ENCODE results near the gene TUBB8.
"Not testable (repeated sequence)": the region's sequence is repeated elsewhere in the genome, so short reads cannot be mapped to it uniquely, and the experiment has no call there.

Gene TUBB8

DNA sequence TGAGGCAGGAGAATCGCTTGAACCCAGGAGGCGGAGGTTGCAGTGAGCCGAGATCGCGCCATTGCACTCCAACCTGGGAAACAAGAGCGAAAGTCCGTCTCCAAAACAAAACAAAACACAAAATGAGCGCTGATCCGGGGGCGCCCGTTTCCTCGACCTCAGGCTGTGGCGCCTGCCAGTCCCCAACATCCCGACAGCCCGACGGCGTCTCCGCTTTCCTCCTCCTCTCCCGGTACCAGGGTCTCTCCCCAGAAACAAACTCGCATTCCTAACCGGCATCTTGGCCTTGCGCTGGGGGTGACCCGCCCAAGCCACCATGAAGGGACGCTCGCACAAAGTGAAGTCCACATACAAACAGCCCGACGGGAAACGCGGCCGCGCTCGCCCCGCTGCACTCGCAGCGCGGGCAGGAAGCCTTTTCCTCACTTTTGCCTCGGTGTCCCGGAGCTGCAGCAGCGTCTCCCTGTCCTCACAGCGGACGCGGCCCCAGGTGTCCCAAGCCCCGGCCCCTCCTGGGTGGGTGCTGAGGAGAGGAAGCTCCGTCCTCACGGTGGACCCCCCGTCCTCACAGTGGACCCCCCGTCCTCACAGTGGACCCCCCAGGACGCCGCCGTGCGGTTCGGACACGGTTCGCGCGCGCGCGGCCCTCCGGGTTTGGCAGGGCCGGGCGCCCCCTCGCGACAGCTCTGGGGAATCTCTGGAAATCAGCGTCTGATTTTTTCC, 24.6 kb upstream of the TUBB8 start:
- DNase-seq (ENCODE audit: low spot score); in situ Hi-C loops (cut with MboI; ENCODE audit: low sequenced_read_pairs, unreplicated experiment): not testable (repeated sequence)
- TF ChIP-seq, protein P1, sequence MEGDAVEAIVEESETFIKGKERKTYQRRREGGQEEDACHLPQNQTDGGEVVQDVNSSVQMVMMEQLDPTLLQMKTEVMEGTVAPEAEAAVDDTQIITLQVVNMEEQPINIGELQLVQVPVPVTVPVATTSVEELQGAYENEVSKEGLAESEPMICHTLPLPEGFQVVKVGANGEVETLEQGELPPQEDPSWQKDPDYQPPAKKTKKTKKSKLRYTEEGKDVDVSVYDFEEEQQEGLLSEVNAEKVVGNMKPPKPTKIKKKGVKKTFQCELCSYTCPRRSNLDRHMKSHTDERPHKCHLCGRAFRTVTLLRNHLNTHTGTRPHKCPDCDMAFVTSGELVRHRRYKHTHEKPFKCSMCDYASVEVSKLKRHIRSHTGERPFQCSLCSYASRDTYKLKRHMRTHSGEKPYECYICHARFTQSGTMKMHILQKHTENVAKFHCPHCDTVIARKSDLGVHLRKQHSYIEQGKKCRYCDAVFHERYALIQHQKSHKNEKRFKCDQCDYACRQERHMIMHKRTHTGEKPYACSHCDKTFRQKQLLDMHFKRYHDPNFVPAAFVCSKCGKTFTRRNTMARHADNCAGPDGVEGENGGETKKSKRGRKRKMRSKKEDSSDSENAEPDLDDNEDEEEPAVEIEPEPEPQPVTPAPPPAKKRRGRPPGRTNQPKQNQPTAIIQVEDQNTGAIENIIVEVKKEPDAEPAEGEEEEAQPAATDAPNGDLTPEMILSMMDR (IDR thresholded peaks at IDR 0.05; ENCODE audit: borderline replicate concordance, control extremely low read depth, extremely low read depth, insufficient read depth, missing control alignments): peak; percentile 62

GRCh38 chr10:68156-68555, 19.1 kb upstream of the TUBB8 start:
- in situ Hi-C loops (cut with MboI; ENCODE audit: low sequenced_read_pairs, unreplicated experiment); DNase-seq (ENCODE audit: low spot score): not testable (repeated sequence)

GRCh38 chr10:49926-50325, 830 bp upstream of the TUBB8 start:
- in situ Hi-C loops (cut with MboI; ENCODE audit: low sequenced_read_pairs, unreplicated experiment); DNase-seq (ENCODE audit: low spot score): not testable (repeated sequence)

GRCh38 chr10:47864-48263, 1.2 kb downstream of the TUBB8 start:
- DNase-seq (ENCODE audit: low spot score); in situ Hi-C loops (cut with MboI; ENCODE audit: low sequenced_read_pairs, unreplicated experiment): not testable (repeated sequence)

DNA sequence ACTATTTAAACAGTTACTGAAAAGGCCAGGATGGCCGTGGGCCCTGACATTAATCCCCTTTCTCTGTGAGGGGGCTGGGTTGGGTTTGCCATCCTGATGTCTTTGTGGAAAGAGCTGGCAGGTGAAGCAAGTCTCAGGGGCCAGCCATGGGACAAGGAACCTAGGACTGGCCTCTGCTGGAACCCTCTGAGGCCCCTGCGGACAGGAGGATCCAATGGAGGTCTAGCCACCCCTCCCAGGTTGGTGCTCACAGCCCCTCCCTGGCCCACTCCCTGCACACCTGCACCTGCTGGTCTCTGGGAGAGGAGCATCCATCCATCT, 35.8 kb downstream of the TUBB8 start:
- DNase-seq (ENCODE audit: low spot score); in situ Hi-C loops (cut with MboI; ENCODE audit: low sequenced_read_pairs, unreplicated experiment): not testable (repeated sequence)

GRCh38 chr10:12444-13314, 36.4 kb downstream of the TUBB8 start:
- in situ Hi-C loops (cut with MboI; ENCODE audit: low sequenced_read_pairs, unreplicated experiment); DNase-seq (ENCODE audit: low spot score): not testable (repeated sequence)

DNA sequence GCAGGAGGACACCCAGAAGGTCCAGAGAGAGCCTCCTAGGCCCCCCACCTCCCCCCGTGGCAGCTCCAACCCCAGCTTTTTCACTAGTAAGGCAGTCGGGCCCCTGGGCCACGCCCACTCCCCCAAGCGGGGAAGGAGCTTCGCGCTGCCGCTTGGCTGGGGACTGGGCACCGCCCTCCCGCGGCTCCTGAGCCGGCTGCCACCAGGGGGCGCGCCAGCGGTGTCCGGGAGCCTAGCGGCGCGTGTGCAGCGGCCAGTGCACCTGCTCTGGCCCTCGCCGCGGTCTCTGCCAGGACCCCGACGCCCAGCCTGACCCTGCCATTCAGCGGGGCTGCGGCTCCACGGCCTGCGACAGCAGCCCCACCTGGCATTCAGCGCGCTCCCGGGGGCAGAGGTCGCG, 37.8 kb downstream of the TUBB8 start:
- in situ Hi-C loops (cut with MboI; ENCODE audit: low sequenced_read_pairs, unreplicated experiment); DNase-seq (ENCODE audit: low spot score): not testable (repeated sequence)

DNA sequence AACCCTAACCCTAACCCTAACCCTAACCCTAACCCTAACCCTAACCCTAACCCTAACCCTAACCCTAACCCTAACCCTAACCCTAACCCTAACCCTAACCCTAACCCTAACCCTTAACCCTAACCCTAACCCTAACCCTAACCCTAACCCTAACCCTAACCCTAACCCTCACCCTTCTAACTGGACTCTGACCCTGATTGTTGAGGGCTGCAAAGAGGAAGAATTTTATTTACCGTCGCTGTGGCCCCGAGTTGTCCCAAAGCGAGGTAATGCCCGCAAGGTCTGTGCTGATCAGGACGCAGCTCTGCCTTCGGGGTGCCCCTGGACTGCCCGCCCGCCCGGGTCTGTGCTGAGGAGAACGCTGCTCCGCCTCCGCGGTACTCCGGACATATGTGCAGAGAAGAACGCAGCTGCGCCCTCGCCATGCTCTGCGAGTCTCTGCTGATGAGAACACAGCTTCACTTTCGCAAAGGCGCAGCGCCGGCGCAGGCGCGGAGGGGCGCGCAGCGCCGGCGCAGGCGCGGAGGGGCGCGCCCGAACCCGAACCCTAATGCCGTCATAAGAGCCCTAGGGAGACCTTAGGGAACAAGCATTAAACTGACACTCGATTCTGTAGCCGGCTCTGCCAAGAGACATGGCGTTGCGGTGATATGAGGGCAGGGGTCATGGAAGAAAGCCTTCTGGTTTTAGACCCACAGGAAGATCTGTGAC, 38.7 kb downstream of the TUBB8 start:
- DNase-seq (ENCODE audit: low spot score); in situ Hi-C loops (cut with MboI; ENCODE audit: low sequenced_read_pairs, unreplicated experiment): not testable (repeated sequence)
